Glutamatergic neuron (in vitro differentiated cells): ENCODE data around the gene GUK1. TPM values are rescaled to one million over a fixed set of nuclear protein-coding genes. Genes with fewer than 3 reads are reported as not detected.

Experiments
- DNase-seq: peaks from one replicate; pipeline ENCODE4 v3.0.0; 2022
- H3K27ac Mint-ChIP-seq: one replicate; pipeline ENCODE4 v1.8.0; 2020; ENCODE audit warnings: mild to moderate bottlenecking, mixed read lengths, inconsistent platforms; ENCODE audit not compliant: unreplicated experiment
- H3K27me3 Mint-ChIP-seq: one replicate; pipeline ENCODE4 v1.8.0; 2020; ENCODE audit warnings: mild to moderate bottlenecking, moderate library complexity, mixed read lengths, inconsistent platforms; ENCODE audit not compliant: unreplicated experiment
- H3K36me3 Mint-ChIP-seq: one replicate; pipeline ENCODE4 v1.8.0; 2020; ENCODE audit warnings: mild to moderate bottlenecking, mixed read lengths, inconsistent platforms; ENCODE audit not compliant: unreplicated experiment
- H3K4me1 Mint-ChIP-seq: one replicate; pipeline ENCODE4 v1.8.0; 2020; ENCODE audit warnings: mild to moderate bottlenecking, low read depth, mixed read lengths, inconsistent platforms; ENCODE audit not compliant: unreplicated experiment
- H3K4me3 Mint-ChIP-seq: one replicate; pipeline ENCODE4 v1.8.0; 2020; ENCODE audit warnings: mild to moderate bottlenecking, mixed read lengths, inconsistent platforms; ENCODE audit not compliant: unreplicated experiment
- H3K9me3 Mint-ChIP-seq: one replicate; pipeline ENCODE4 v1.8.0; 2020; ENCODE audit warnings: mild to moderate bottlenecking, moderate library complexity, mixed read lengths, inconsistent platforms; ENCODE audit not compliant: unreplicated experiment
- CTCF ChIP-seq: fragments of 200-600 bp; sonication (generic); IDR thresholded peaks from one replicate; pipeline ENCODE4 v1.5.0; 2021; ENCODE audit not compliant: partially characterized antibody, unreplicated experiment
- total RNA-seq: library from RNA; stranded (reverse); fragmentation: NEBNext Ultra II Directional; extraction: Animal tissue kit (Norgen Biotek cat#: 25700); gene quantifications from one replicate; pipeline ENCODE4 v1.2.1, GENCODE V29; 2021; ENCODE audit not compliant: unreplicated experiment

Gene GUK1
- total RNA-seq, 1 donor from 2014 or later: 128 TPM

GRCh38 chr1:228176024-228176395 is 35.9 kb downstream of the GUK1 start:
- H3K27ac Mint-ChIP-seq: no peak overlapping the region

GRCh38 chr1:228176461-228177182 is 36.5 kb downstream of the GUK1 start:
- H3K27me3 Mint-ChIP-seq: peaks cover 3% of the 10 kb centered on the region
- no peak overlapping the region for H3K4me3 Mint-ChIP-seq
- no peak overlapping the region for H3K27ac Mint-ChIP-seq
- peaks cover 5% of the 10 kb centered on the region for H3K4me1 Mint-ChIP-seq
- DNase-seq: no peak
- peaks cover 2% of the 10 kb centered on the region for H3K9me3 Mint-ChIP-seq
- H3K36me3 Mint-ChIP-seq: no peaks in the 10 kb centered on the region
- no peak for TF ChIP-seq CTCF

More at GRCh38 chr1:228176024-228176395, 35.9 kb downstream of the GUK1 start:
- H3K4me1 Mint-ChIP-seq: peaks cover 5% of the 10 kb centered on the region
- H3K27me3 Mint-ChIP-seq: peaks cover 3% of the 10 kb centered on the region
- no peaks in the 10 kb centered on the region for H3K36me3 Mint-ChIP-seq
- no peak overlapping the region for H3K4me3 Mint-ChIP-seq
- TF ChIP-seq CTCF: no peak
- no peak for DNase-seq
- peaks cover 2% of the 10 kb centered on the region for H3K9me3 Mint-ChIP-seq

GRCh38 chr1:228177183-228177475 is 37.0 kb downstream of the GUK1 start:
- TF ChIP-seq CTCF: no peak
- Mint-ChIP-seq H3K27ac (no peak overlapping the region), H3K27me3 (peaks cover 2% of the 10 kb centered on the region), H3K36me3 (no peaks in the 10 kb centered on the region), H3K4me1 (peaks cover 5% of the 10 kb centered on the region), H3K4me3 (no peak overlapping the region), H3K9me3 (peaks cover 2% of the 10 kb centered on the region)
- no peak for DNase-seq

GRCh38 chr1:228177721-228178710 is 37.9 kb downstream of the GUK1 start:
- no peak for TF ChIP-seq CTCF
- Mint-ChIP-seq H3K27ac (no peak overlapping the region), H3K4me1 (peaks cover 5% of the 10 kb centered on the region), H3K27me3 (peaks cover 2% of the 10 kb centered on the region), H3K9me3 (peaks cover 2% of the 10 kb centered on the region), H3K36me3 (no peaks in the 10 kb centered on the region), H3K4me3 (no peak overlapping the region)
- no peak for DNase-seq
